Adrenal gland (tissue), 12 donors: Measurements from ENCODE around the gene SPATA12. TPM values are rescaled to one million over a fixed set of nuclear protein-coding genes. Genes with fewer than 3 reads are reported as not detected.

Experiments
- DNase-seq, 7 donors: peaks; one replicate each; pipeline ENCODE4 v3.0.0-alpha.2; 2019 to 2020
- H3K27ac ChIP-seq, 5 donors: fragments of 200-600 bp; sonication (generic) in 4 of 5; 1 replicate in 3 of 5; 2 replicates in 2 of 5; pipeline versions ENCODE4 v1.5.1 to v1.8.0; 2016 to 2020; ENCODE audit warnings: mild to moderate bottlenecking in 1 of 5
- H3K27me3 ChIP-seq: fragments of 200-600 bp; 2 replicates; pipeline ENCODE4 v1.8.0; 2021
- H3K36me3 ChIP-seq, 2 donors: fragments of 200-600 bp; replicated peaks in 1 of 2; 1 replicate in 1 of 2; 2 replicates in 1 of 2; pipeline versions ENCODE4 v1.5.1 to v1.8.0; 2018 to 2022
- H3K4me1 ChIP-seq, 2 donors: fragments of 200-600 bp; replicated peaks in 1 of 2; 1 replicate in 1 of 2; 2 replicates in 1 of 2; pipeline versions ENCODE4 v1.5.1 to v1.8.0; 2018 to 2021
- H3K4me3 ChIP-seq, 4 donors: fragments of 200-600 bp; sonication (generic) in 3 of 4; one replicate each; pipeline ENCODE4 v1.5.1; 2016 to 2018
- H3K9me3 ChIP-seq, 3 donors: fragments of 200-600 bp; sonication (generic) in 1 of 3; replicated peaks in 1 of 3; 1 replicate in 2 of 3; 2 replicates in 1 of 3; pipeline versions ENCODE4 v1.5.1 to v1.8.0; 2016 to 2021
- CTCF ChIP-seq, 6 experiments: fragments of 450-650 bp in 4 of 6; fragments of 200-600 bp in 2 of 6; sonication (generic) in 1 of 6; IDR thresholded peaks; 1 replicate in 5 of 6; 2 replicates in 1 of 6; pipeline versions ENCODE4 v1.5.1 to v1.8.0; 2016 to 2021; ENCODE audit warnings: antibody characterized with exemption in 6 of 6, mild to moderate bottlenecking in 2 of 6, moderate library complexity in 1 of 6
- POLR2A ChIP-seq, 2 donors: fragments of 450-650 bp; IDR thresholded peaks; one replicate each; pipeline ENCODE4 v1.6.1; 2017; ENCODE audit warnings: antibody characterized with exemption in 2 of 2, mild to moderate bottlenecking in 2 of 2, moderate library complexity in 1 of 2
- WGBS, 4 donors: extraction: QIAGEN DNeasy Blood & Tissue Kit in 2 of 4; methylation state at CpG; one replicate each; pipeline versions ENCODE4 v1.1.5 to v1.1.7; 2013 to 2017; 5-methylcytosine and 5-hydroxymethylcytosine counted together
- intact Hi-C, 2 donors: fragments of 100-400 bp; cut with DNase I; formaldehyde crosslinking; loops; one replicate each; pipeline versions ENCODE4 v1.14.1 to v1.15.0; 2022 to 2023
- polyA plus RNA-seq, 3 donors: library from polyadenylated mRNA; stranded (reverse); fragments of 200-250 nt in 2 of 3; fragments of 350-450 nt in 1 of 3; fragmentation: Illumina TruSeq in 1 of 3; extraction: RNeasy Lipid Tissue Mini Kit (QIAGEN cat#74804) in 1 of 3; gene quantifications; one replicate each; pipeline ENCODE4 v1.2.3, GENCODE V29; 2013 to 2014
- total RNA-seq, 9 donors: library from RNA; depleted of rRNA in 4 of 9; stranded (reverse); fragments of >200 nt in 4 of 9; fragments of 120-200 nt in 1 of 9; fragmentation: NEBNext Ultra II Directional in 1 of 9; extraction: Animal tissue kit (Norgen Biotek cat#: 25700) in 1 of 9; gene quantifications; one replicate each; pipeline versions ENCODE4 v1.1.0 to v1.2.4, GENCODE V29; 2013 to 2023
- donor health status: healthy with polysubstance abuse.
- donor health status: Bipolar disorder and iron deficiency.
- donor health status: DM: yes; HTN: yes; CAD: no.
- donor health status: DM: no; HTN: no; CAD: no.
- donor health status: DM: no; HTN: no; CAD: no.
- donor health status: DM: yes; HTN: yes; CAD: no.

The SPATA12 gene
- total and polyA plus RNA-seq, 12 donors: 0.07 to 0.83 (median 0.44) TPM; not detected in 4

GRCh38 chr3:57068437-57069089 lies 8.1 kb downstream of the SPATA12 start:
- H3K4me3 ChIP-seq: no peak overlapping the region
- H3K36me3 ChIP-seq: no peaks in the 10 kb centered on the region
- no peaks in the 10 kb centered on the region for H3K9me3 ChIP-seq
- no peaks in the 10 kb centered on the region for H3K27me3 ChIP-seq
- 23 to 42% (median 37%) methylated on average over 11 of the region's 11 CpGs for WGBS, 4 donors
- peaks cover 0 to 7% of the 10 kb centered on the region in 2 donors for H3K4me1 ChIP-seq
- intact Hi-C loops: no loop called here
- peak overlapping the region; percentile 22 to 74 (median 61) for H3K27ac ChIP-seq
- DNase-seq: peak; percentile 61 to 87 (median 80)
- no peak for TF ChIP-seq CTCF (IDR thresholded peaks at IDR 0.05)
- TF ChIP-seq POLR2A (IDR thresholded peaks at IDR 0.05): peak in 1 of 2 donors; percentile 29

GRCh38 chr3:57069503-57069902 lies 9.0 kb downstream of the SPATA12 start:
- no peak for DNase-seq
- Histone ChIP-seq H3K36me3 (no peaks in the 10 kb centered on the region), H3K4me3 (no peak overlapping the region), H3K27me3 (no peaks in the 10 kb centered on the region), H3K9me3 (no peaks in the 10 kb centered on the region), H3K4me1 (peaks cover 0 to 7% of the 10 kb centered on the region in 2 donors), H3K27ac (peak overlapping the region in 1 of 5 donors; percentile 74)
- WGBS, 4 donors: 68 to 95% (median 75%) methylated on average over 5 to 6 of the region's 6 CpGs
- no peak for TF ChIP-seq POLR2A (IDR thresholded peaks at IDR 0.05)
- TF ChIP-seq CTCF (IDR thresholded peaks at IDR 0.05): no peak
- intact Hi-C loops: no loop called here

GRCh38 chr3:57073628-57074027 lies 13.2 kb downstream of the SPATA12 start:
- TF ChIP-seq CTCF (IDR thresholded peaks at IDR 0.05) (no peak), POLR2A (IDR thresholded peaks at IDR 0.05) (no peak)
- intact Hi-C loops: loop anchor here (5.0 to 10.0 kb wide), 2 partner anchors 49 to 76 kb away; no protein-coding TSS in a partner anchor
- Histone ChIP-seq H3K4me1 (peaks cover 9 to 11% of the 10 kb centered on the region in 2 donors), H3K9me3 (no peaks in the 10 kb centered on the region), H3K27me3 (no peaks in the 10 kb centered on the region), H3K4me3 (no peak overlapping the region), H3K36me3 (no peaks in the 10 kb centered on the region), H3K27ac (no peak overlapping the region)
- WGBS, 4 donors: 71 to 93% (median 80%) methylated on average over 3 of the region's 3 CpGs
- no peak for DNase-seq

- no peaks in the 10 kb centered on the region for H3K9me3 ChIP-seq
- no peaks in the 10 kb centered on the region for H3K27me3 ChIP-seq
- intact Hi-C loops: loop anchor here (5.0 to 10.0 kb wide), 2 partner anchors 49 to 77 kb away; no protein-coding TSS in a partner anchor
- DNase-seq: no peak
- no peak overlapping the region for H3K27ac ChIP-seq
- 78 to 92% (median 84%) methylated on average over 4 of the region's 4 CpGs for WGBS, 4 donors
- no peak overlapping the region for H3K4me3 ChIP-seq
- TF ChIP-seq POLR2A (IDR thresholded peaks at IDR 0.05) (no peak), CTCF (IDR thresholded peaks at IDR 0.05) (no peak)
- peaks cover 9 to 10% of the 10 kb centered on the region in 2 donors for H3K4me1 ChIP-seq
- H3K36me3 ChIP-seq: no peaks in the 10 kb centered on the region
Observed at GRCh38 chr3:57074135-57074534, 13.7 kb downstream of the SPATA12 start.
